Measurements from ENCODE around the gene PSMB11.

The PSMB11 gene

GRCh38 chr14:23060536-23061260 is 18.7 kb downstream of the PSMB11 start:
- DNase-seq = no peak

GRCh38 chr14:23062002-23062401 is 20.0 kb downstream of the PSMB11 start:
- DNase-seq = no peak

- DNase-seq = no peak
These were observed 21.6 kb downstream of the PSMB11 start for GRCh38 chr14:23063601-23064000.

- no peak for DNase-seq
These were observed 24.4 kb downstream of the PSMB11 start for GRCh38 chr14:23066368-23066767.

- DNase-seq = no peak
These were observed 25.1 kb downstream of the PSMB11 start for GRCh38 chr14:23066855-23067744.

- no peak for DNase-seq
These were observed 26.1 kb downstream of the PSMB11 start for GRCh38 chr14:23067847-23068788.

- peak; percentile 63 for DNase-seq
These were observed 26.9 kb downstream of the PSMB11 start for GRCh38 chr14:23068789-23069412.

GRCh38 chr14:23069413-23069806 is 27.4 kb downstream of the PSMB11 start:
- no peak for DNase-seq

- no peak for DNase-seq
These were observed 28.5 kb downstream of the PSMB11 start for GRCh38 chr14:23070262-23071129.

GRCh38 chr14:23071244-23071920 is 29.4 kb downstream of the PSMB11 start:
- DNase-seq = peak; percentile 78

GRCh38 chr14:23071921-23072539 is 30.0 kb downstream of the PSMB11 start:
- no peak for DNase-seq

GRCh38 chr14:23074906-23075305 is 32.9 kb downstream of the PSMB11 start:
- no peak for DNase-seq

- DNase-seq = no peak
These were observed 34.9 kb downstream of the PSMB11 start for GRCh38 chr14:23076785-23077408.

- no peak for DNase-seq
These were observed 36.0 kb downstream of the PSMB11 start for GRCh38 chr14:23077962-23078361.

GRCh38 chr14:23078692-23079116 is 36.7 kb downstream of the PSMB11 start:
- no peak for DNase-seq

- no peak for DNase-seq
These were observed 37.7 kb downstream of the PSMB11 start for GRCh38 chr14:23079716-23080115.

GRCh38 chr14:23080474-23080873 is 38.5 kb downstream of the PSMB11 start:
- no peak for DNase-seq

GRCh38 chr14:23085458-23085857 is 43.4 kb downstream of the PSMB11 start:
- no peak for DNase-seq

GRCh38 chr14:23086565-23086964 is 44.6 kb downstream of the PSMB11 start:
- no peak for DNase-seq

All from stimulated activated CD4-positive, alpha-beta T cell treated with anti-CD3 and anti-CD28 coated beads, Interleukin-4, amount 100 ng/mL, for 1 hour (primary cell).